ENCODE measurements around the gene FLCN.

Gene FLCN

DNA sequence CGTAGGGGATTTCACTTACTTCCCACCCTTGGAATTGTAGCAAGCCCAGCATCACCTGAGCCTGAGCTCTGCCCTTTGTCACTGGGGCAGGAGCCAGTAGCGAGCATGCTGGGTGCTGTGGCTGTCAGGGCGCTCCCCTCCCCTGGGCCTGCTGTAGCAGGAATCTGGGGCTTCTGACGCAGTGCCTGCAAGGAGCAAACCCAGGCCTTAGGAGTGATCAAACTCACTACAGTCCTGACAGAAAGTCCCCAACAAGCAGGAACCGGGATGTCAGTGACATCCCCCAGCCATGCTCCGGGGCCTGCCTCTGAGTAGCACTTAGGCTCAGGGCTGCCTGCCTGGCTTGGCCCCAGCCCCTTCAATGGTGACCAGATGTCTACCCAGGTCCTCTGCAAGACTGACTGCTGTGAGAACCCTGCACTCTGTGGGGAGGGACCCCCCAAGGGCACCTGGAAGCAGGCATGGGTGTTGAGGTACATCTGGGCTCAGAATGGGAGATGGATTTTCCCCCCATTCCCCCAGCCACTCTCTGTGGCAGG is 54.3 kb downstream of the FLCN start:
- Histone ChIP-seq H3K14ac (ENCODE audit: low read length in 2 of 2) (no peak overlapping the region), H2BK15ac (ENCODE audit: low read depth, poor library complexity, severe bottlenecking) (no peak overlapping the region), H2BK120ac (ENCODE audit: low read depth, low read length) (no peak overlapping the region), H2AK5ac (ENCODE audit: low read length, severe bottlenecking) (no peak overlapping the region), H3K79me1 (replicated peaks; ENCODE audit: low read length, poor library complexity, severe bottlenecking) (peaks cover 12% of the 10 kb centered on the region), H3K4me3 (ENCODE audit: insufficient read depth in 1 of 2, low read depth in 1 of 2, low read length in 2 of 2) (no peak overlapping the region), H4K91ac (ENCODE audit: low read length) (no peak overlapping the region), H3K27me3 (ENCODE audit: control insufficient read depth in 1 of 2, insufficient read depth in 1 of 2, low read length in 2 of 2) (no peaks in the 10 kb centered on the region), H3K36me3 (ENCODE audit: control insufficient read depth in 1 of 2, insufficient read depth in 2 of 2, low read depth in 1 of 2, low read length in 2 of 2) (peaks cover 72 to 93% of the 10 kb centered on the region in 2 experiments), H3K23ac (ENCODE audit: low read length in 2 of 2) (no peak overlapping the region), H3K9me3 (ENCODE audit: control insufficient read depth, low read length) (no peaks in the 10 kb centered on the region), H3K4ac (ENCODE audit: low read depth in 1 of 2, low read length in 2 of 2) (no peak overlapping the region), H3K9ac (ENCODE audit: low read length) (no peak overlapping the region), H2BK12ac (ENCODE audit: low read length in 2 of 2) (no peak overlapping the region), H3K4me1 (ENCODE audit: control insufficient read depth, insufficient read depth, low read depth, low read length) (peaks cover 12% of the 10 kb centered on the region), H4K8ac (ENCODE audit: low read length) (no peak overlapping the region), H3K18ac (ENCODE audit: low read depth in 1 of 2, low read length in 2 of 2) (no peak overlapping the region), H3K27ac (ENCODE audit: low read length, poor library complexity, severe bottlenecking) (no peak overlapping the region), H3K4me2 (ENCODE audit: low read length, poor library complexity, severe bottlenecking) (no peak overlapping the region), H2BK5ac (ENCODE audit: low read depth, low read length, poor library complexity, severe bottlenecking) (no peak overlapping the region), H2AFZ (ENCODE audit: low read depth, low read length) (no peak overlapping the region)
- WGBS, result 92% methylated on average over 6 of the region's 6 CpGs
- no peak for DNase-seq

DNA sequence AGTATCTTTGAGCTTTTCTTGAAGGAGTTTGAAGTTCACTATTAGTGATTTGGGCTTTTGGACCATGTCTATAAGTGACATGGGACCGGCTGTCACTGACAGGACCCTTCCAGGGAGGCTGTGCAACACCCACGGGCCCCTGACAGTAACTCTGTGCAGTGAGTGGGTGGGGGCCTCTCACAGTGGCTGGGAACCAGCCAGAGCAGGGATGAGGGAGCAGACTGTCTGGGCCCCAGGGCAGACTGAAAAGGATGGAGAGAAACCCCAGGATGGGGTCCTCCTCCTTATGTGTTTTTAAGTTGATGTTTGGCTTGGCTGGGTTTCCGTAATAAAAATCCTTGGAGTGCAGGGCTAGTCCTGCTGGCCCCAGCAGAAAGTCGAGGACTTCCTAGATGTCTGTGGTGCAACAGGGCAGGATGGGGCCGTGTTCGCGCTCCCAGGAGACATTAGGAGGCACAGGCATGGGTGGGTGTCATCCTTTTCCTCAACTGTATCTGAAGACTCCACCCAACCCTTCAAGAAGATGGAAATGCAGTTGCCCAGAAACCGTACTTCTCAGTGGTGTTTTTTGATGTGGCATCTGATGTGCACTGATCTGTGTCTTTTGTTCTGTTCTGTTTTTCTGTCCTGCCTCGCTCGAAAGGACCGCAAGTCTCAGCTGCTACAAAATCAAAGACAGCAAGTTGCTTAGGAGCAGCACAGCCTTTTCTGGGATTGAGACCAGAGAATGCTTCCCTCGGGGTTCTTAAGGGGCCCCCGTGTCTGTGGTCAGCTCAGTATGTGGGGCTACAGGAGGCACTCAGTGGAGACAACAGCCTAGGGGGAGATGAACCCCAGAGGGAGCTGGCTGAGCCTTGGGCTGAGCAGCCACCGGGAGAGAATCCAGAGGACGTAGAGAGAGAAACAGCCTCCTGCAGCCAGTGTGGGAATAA is 55.0 kb downstream of the FLCN start:
- no peaks in the 10 kb centered on the region for H3K27me3 ChIP-seq (ENCODE audit: control insufficient read depth in 1 of 2, insufficient read depth in 1 of 2, low read length in 2 of 2)
- no peak overlapping the region for H3K23ac ChIP-seq (ENCODE audit: low read length in 2 of 2)
- no peak overlapping the region for H2AK5ac ChIP-seq (ENCODE audit: low read length, severe bottlenecking)
- no peak overlapping the region for H2BK15ac ChIP-seq (ENCODE audit: low read depth, poor library complexity, severe bottlenecking)
- no peak overlapping the region for H4K91ac ChIP-seq (ENCODE audit: low read length)
- H2AFZ ChIP-seq (ENCODE audit: low read depth, low read length), result no peak overlapping the region
- H3K4ac ChIP-seq (ENCODE audit: low read depth in 1 of 2, low read length in 2 of 2), result no peak overlapping the region
- H3K18ac ChIP-seq (ENCODE audit: low read depth in 1 of 2, low read length in 2 of 2), result no peak overlapping the region
- peaks cover 12% of the 10 kb centered on the region for H3K79me1 ChIP-seq (replicated peaks; ENCODE audit: low read length, poor library complexity, severe bottlenecking)
- H3K4me1 ChIP-seq (ENCODE audit: control insufficient read depth, insufficient read depth, low read depth, low read length), result peaks cover 5% of the 10 kb centered on the region
- H3K14ac ChIP-seq (ENCODE audit: low read length in 2 of 2), result no peak overlapping the region
- H2BK120ac ChIP-seq (ENCODE audit: low read depth, low read length), result no peak overlapping the region
- H3K9me3 ChIP-seq (ENCODE audit: control insufficient read depth, low read length), result no peaks in the 10 kb centered on the region
- no peak overlapping the region for H3K9ac ChIP-seq (ENCODE audit: low read length)
- WGBS, result 94% methylated on average over 14 of the region's 15 CpGs
- no peak overlapping the region for H3K4me2 ChIP-seq (ENCODE audit: low read length, poor library complexity, severe bottlenecking)
- H3K4me3 ChIP-seq (ENCODE audit: insufficient read depth in 1 of 2, low read depth in 1 of 2, low read length in 2 of 2), result no peak overlapping the region
- peaks cover 75 to 93% of the 10 kb centered on the region in 2 experiments for H3K36me3 ChIP-seq (ENCODE audit: control insufficient read depth in 1 of 2, insufficient read depth in 2 of 2, low read depth in 1 of 2, low read length in 2 of 2)
- H2BK5ac ChIP-seq (ENCODE audit: low read depth, low read length, poor library complexity, severe bottlenecking), result no peak overlapping the region
- H2BK12ac ChIP-seq (ENCODE audit: low read length in 2 of 2), result no peak overlapping the region
- DNase-seq, result no peak
- H4K8ac ChIP-seq (ENCODE audit: low read length), result no peak overlapping the region
- no peak overlapping the region for H3K27ac ChIP-seq (ENCODE audit: low read length, poor library complexity, severe bottlenecking)

DNA sequence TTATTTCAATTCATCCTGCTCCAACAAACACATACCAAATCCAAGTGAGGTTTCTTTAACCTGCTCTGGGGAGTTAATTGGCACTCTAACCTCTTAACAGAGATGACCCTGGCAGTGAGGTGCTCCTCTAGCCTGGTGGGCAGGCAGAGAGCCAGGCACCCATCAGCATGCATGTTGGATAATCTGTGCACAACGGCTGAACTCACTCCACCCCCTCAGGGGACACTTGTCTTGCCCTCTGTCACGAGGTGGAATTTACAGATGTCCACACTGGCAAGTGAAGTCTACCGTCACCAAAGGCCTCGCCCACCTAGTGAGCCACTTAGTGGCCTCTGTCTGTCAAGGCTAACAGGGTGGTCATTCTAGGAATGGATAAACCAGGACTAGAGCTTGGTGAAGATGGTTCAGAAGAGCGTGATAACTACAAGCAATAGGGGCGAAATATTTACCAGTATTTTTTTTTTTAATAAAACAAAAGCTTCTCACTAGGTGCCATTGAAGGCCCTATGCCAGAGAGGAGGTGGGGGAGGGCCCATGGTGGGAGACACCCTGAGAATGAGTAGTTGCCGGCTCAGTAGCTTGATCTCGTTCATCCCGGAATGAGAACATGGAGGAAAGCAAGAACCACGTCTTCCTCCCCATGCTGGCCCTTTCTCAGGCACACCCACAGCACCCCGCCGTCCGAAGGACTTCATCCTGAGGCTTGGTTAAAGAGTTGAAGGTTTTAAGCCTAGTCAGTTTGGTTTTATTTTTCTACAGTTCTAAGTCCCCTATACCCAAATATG is 56.0 kb downstream of the FLCN start:
- Histone ChIP-seq H2BK15ac (ENCODE audit: low read depth, poor library complexity, severe bottlenecking) (no peak overlapping the region), H2AFZ (ENCODE audit: low read depth, low read length) (no peak overlapping the region), H3K9ac (ENCODE audit: low read length) (no peak overlapping the region), H3K4me3 (ENCODE audit: insufficient read depth in 1 of 2, low read depth in 1 of 2, low read length in 2 of 2) (no peak overlapping the region), H3K27me3 (ENCODE audit: control insufficient read depth in 1 of 2, insufficient read depth in 1 of 2, low read length in 2 of 2) (no peaks in the 10 kb centered on the region), H4K91ac (ENCODE audit: low read length) (no peak overlapping the region), H2BK5ac (ENCODE audit: low read depth, low read length, poor library complexity, severe bottlenecking) (no peak overlapping the region), H3K18ac (ENCODE audit: low read depth in 1 of 2, low read length in 2 of 2) (no peak overlapping the region), H2BK12ac (ENCODE audit: low read length in 2 of 2) (no peak overlapping the region), H3K27ac (ENCODE audit: low read length, poor library complexity, severe bottlenecking) (no peak overlapping the region), H3K14ac (ENCODE audit: low read length in 2 of 2) (no peak overlapping the region), H3K4me2 (ENCODE audit: low read length, poor library complexity, severe bottlenecking) (no peak overlapping the region), H3K9me3 (ENCODE audit: control insufficient read depth, low read length) (no peaks in the 10 kb centered on the region), H3K4ac (ENCODE audit: low read depth in 1 of 2, low read length in 2 of 2) (no peak overlapping the region), H3K36me3 (ENCODE audit: control insufficient read depth in 1 of 2, insufficient read depth in 2 of 2, low read depth in 1 of 2, low read length in 2 of 2) (peaks cover 79 to 93% of the 10 kb centered on the region in 2 experiments), H3K23ac (ENCODE audit: low read length in 2 of 2) (no peak overlapping the region), H3K4me1 (ENCODE audit: control insufficient read depth, insufficient read depth, low read depth, low read length) (peaks cover 1% of the 10 kb centered on the region), H2BK120ac (ENCODE audit: low read depth, low read length) (no peak overlapping the region), H4K8ac (ENCODE audit: low read length) (no peak overlapping the region), H3K79me1 (replicated peaks; ENCODE audit: low read length, poor library complexity, severe bottlenecking) (peaks cover 10% of the 10 kb centered on the region), H2AK5ac (ENCODE audit: low read length, severe bottlenecking) (no peak overlapping the region)
- over 99% methylated on average over 7 of the region's 13 CpGs for WGBS
- DNase-seq, result no peak

DNA sequence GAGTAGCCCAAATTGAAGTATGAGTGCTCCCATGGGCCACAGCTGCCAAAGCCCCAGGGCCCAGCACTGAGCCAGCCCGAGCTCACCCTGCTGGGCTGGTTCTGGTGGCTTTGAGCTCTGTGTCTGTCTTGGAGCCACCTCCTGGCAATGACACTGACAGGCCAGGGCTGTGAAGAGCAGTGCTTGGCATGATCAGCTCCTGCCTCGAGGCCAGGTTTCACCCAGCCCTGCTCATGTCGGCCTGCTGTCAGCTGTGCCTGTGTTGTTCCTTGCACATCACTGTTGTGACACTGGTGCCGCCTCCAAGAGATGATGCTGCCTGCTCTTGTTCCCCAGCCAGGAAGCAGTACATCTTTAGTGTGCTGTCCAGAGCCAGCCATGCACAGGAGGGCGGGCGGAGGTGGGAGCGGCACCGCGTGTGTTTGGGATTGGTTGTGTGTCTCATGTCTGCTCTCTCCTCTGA is 56.8 kb downstream of the FLCN start:
- Histone ChIP-seq H3K9me3 (ENCODE audit: control insufficient read depth, low read length) (no peaks in the 10 kb centered on the region), H2BK12ac (ENCODE audit: low read length in 2 of 2) (no peak overlapping the region), H3K23ac (ENCODE audit: low read length in 2 of 2) (no peak overlapping the region), H3K27ac (ENCODE audit: low read length, poor library complexity, severe bottlenecking) (no peak overlapping the region), H3K4ac (ENCODE audit: low read depth in 1 of 2, low read length in 2 of 2) (no peak overlapping the region), H3K4me1 (ENCODE audit: control insufficient read depth, insufficient read depth, low read depth, low read length) (peaks cover 1% of the 10 kb centered on the region), H3K4me3 (ENCODE audit: insufficient read depth in 1 of 2, low read depth in 1 of 2, low read length in 2 of 2) (no peak overlapping the region), H3K18ac (ENCODE audit: low read depth in 1 of 2, low read length in 2 of 2) (no peak overlapping the region), H2BK5ac (ENCODE audit: low read depth, low read length, poor library complexity, severe bottlenecking) (no peak overlapping the region), H3K14ac (ENCODE audit: low read length in 2 of 2) (no peak overlapping the region), H2AK5ac (ENCODE audit: low read length, severe bottlenecking) (no peak overlapping the region), H3K36me3 (ENCODE audit: control insufficient read depth in 1 of 2, insufficient read depth in 2 of 2, low read depth in 1 of 2, low read length in 2 of 2) (peaks cover 86 to 94% of the 10 kb centered on the region in 2 experiments), H4K91ac (ENCODE audit: low read length) (no peak overlapping the region), H2BK120ac (ENCODE audit: low read depth, low read length) (no peak overlapping the region), H3K27me3 (ENCODE audit: control insufficient read depth in 1 of 2, insufficient read depth in 1 of 2, low read length in 2 of 2) (no peaks in the 10 kb centered on the region), H2AFZ (ENCODE audit: low read depth, low read length) (no peak overlapping the region), H3K4me2 (ENCODE audit: low read length, poor library complexity, severe bottlenecking) (no peak overlapping the region), H3K79me1 (replicated peaks; ENCODE audit: low read length, poor library complexity, severe bottlenecking) (peaks cover 10% of the 10 kb centered on the region), H3K9ac (ENCODE audit: low read length) (no peak overlapping the region), H4K8ac (ENCODE audit: low read length) (no peak overlapping the region), H2BK15ac (ENCODE audit: low read depth, poor library complexity, severe bottlenecking) (no peak overlapping the region)
- WGBS, result 98% methylated on average over 9 of the region's 9 CpGs
- no peak for DNase-seq
